HEK293 (cell line): ENCODE data around the gene TSC22D3.

Experiments
- FEZF1 ChIP-seq: fragments of 450-650 bp; formaldehyde crosslinking; IDR thresholded peaks from 2 replicates; pipeline ENCODE4 v1.5.1; 2016; ENCODE audit warnings: missing biosample characterization, missing genetic modification characterization
- KLF16 ChIP-seq: fragments of 450-650 bp; formaldehyde crosslinking; IDR thresholded peaks from 2 replicates; pipeline ENCODE4 v1.5.1; 2017; ENCODE audit warnings: missing biosample characterization, missing genetic modification characterization
- MEIS1 ChIP-seq: sonication (generic); formaldehyde crosslinking; IDR thresholded peaks from 2 replicates; pipeline ENCODE4 v1.8.1; 2022; ENCODE audit warnings: missing genetic modification reagents, mild to moderate bottlenecking, borderline replicate concordance
- RBAK ChIP-seq: fragments of 450-650 bp; formaldehyde crosslinking; IDR thresholded peaks from 2 replicates; pipeline ENCODE4 v1.5.1; 2016; ENCODE audit warnings: missing biosample characterization, missing genetic modification characterization
- ZBTB17 ChIP-seq: fragments of 450-650 bp; formaldehyde crosslinking; IDR thresholded peaks from 2 replicates; pipeline ENCODE4 v1.5.1; 2016; ENCODE audit warnings: missing biosample characterization, missing genetic modification characterization
- ZBTB21 ChIP-seq: fragments of 450-650 bp; formaldehyde crosslinking; IDR thresholded peaks from 2 replicates; pipeline ENCODE4 v1.5.1; 2017; ENCODE audit warnings: missing biosample characterization, missing genetic modification characterization
- ZBTB8A ChIP-seq: fragments of 450-650 bp; formaldehyde crosslinking; IDR thresholded peaks from 2 replicates; pipeline ENCODE4 v1.5.1; 2016; ENCODE audit warnings: missing biosample characterization, missing genetic modification characterization
- ZEB2 ChIP-seq: fragments of 450-650 bp; formaldehyde crosslinking; IDR thresholded peaks from 2 replicates; pipeline ENCODE4 v1.5.1; 2016; ENCODE audit warnings: missing biosample characterization, missing genetic modification characterization
- ZNF132 ChIP-seq: fragments of 450-650 bp; formaldehyde crosslinking; IDR thresholded peaks from 2 replicates; pipeline ENCODE4 v1.5.1; 2017; ENCODE audit warnings: missing biosample characterization, missing genetic modification characterization, borderline replicate concordance
- ZNF174 ChIP-seq: fragments of 450-650 bp; formaldehyde crosslinking; IDR thresholded peaks from 2 replicates; pipeline ENCODE4 v1.5.0; 2017; ENCODE audit warnings: missing biosample characterization, mild to moderate bottlenecking, missing genetic modification characterization
- ZNF184 ChIP-seq: fragments of 450-650 bp; IDR thresholded peaks from 2 replicates; pipeline ENCODE4 v1.5.1; 2018; ENCODE audit warnings: missing biosample characterization, mild to moderate bottlenecking, missing genetic modification characterization
- ZNF629 ChIP-seq: fragments of 450-650 bp; formaldehyde crosslinking; IDR thresholded peaks from 2 replicates; pipeline ENCODE4 v1.5.1; 2017; ENCODE audit warnings: missing biosample characterization, missing genetic modification characterization
- TF ChIP-seq, protein P1 (sequence below): fragments of 450-650 bp; IDR thresholded peaks from 2 replicates; pipeline ENCODE4 v1.5.1; 2018; ENCODE audit warnings: missing biosample characterization, missing genetic modification characterization
- TF ChIP-seq, protein P2 (sequence below): fragments of 450-650 bp; formaldehyde crosslinking; IDR thresholded peaks from 2 replicates; pipeline ENCODE4 v1.5.1; 2016; ENCODE audit warnings: missing biosample characterization, missing genetic modification characterization
- TF ChIP-seq, protein P3 (sequence below): sonication (generic); formaldehyde crosslinking; IDR thresholded peaks from 2 replicates; pipeline ENCODE4 v1.8.1; 2022; ENCODE audit warnings: mild to moderate bottlenecking, moderate library complexity, missing genetic modification reagents
- TF ChIP-seq, protein P4 (sequence below): fragments of 450-650 bp; formaldehyde crosslinking; IDR thresholded peaks from 2 replicates; pipeline ENCODE4 v1.5.1; 2016; ENCODE audit warnings: missing biosample characterization, missing genetic modification characterization
- TF ChIP-seq, protein P5 (sequence below): fragments of 450-650 bp; formaldehyde crosslinking; IDR thresholded peaks from 2 replicates; pipeline ENCODE4 v1.5.1; 2017; ENCODE audit warnings: missing biosample characterization, missing genetic modification characterization

Gene TSC22D3

DNA sequence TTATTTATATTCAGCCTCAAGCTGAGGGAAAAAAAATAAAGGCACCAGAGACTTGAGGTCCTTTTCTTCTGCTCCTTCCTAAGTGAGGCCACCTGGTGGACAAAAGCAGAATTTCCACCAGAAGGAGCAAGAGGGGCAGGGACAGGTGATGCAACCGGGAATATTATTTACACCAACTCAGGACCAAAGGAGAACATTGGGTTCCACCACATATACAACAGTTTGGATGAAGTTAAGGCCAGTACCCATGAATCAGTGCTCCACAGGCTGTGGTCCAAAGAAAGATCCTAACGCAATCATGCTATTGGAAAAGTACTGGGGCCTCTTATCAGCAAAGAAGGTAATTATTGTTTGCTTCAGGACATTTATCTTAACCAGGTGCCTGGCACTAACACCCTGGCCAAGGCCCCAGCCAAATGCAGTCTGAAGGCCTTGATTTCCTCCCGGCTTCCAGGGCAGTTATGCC is 57.4 kb downstream of the TSC22D3 start (continued):
- TF ChIP-seq, protein P1, sequence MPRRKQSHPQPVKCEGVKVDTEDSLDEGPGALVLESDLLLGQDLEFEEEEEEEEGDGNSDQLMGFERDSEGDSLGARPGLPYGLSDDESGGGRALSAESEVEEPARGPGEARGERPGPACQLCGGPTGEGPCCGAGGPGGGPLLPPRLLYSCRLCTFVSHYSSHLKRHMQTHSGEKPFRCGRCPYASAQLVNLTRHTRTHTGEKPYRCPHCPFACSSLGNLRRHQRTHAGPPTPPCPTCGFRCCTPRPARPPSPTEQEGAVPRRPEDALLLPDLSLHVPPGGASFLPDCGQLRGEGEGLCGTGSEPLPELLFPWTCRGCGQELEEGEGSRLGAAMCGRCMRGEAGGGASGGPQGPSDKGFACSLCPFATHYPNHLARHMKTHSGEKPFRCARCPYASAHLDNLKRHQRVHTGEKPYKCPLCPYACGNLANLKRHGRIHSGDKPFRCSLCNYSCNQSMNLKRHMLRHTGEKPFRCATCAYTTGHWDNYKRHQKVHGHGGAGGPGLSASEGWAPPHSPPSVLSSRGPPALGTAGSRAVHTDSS (tag by site-specific recombination) = no peak
- TF ChIP-seq, protein P2, sequence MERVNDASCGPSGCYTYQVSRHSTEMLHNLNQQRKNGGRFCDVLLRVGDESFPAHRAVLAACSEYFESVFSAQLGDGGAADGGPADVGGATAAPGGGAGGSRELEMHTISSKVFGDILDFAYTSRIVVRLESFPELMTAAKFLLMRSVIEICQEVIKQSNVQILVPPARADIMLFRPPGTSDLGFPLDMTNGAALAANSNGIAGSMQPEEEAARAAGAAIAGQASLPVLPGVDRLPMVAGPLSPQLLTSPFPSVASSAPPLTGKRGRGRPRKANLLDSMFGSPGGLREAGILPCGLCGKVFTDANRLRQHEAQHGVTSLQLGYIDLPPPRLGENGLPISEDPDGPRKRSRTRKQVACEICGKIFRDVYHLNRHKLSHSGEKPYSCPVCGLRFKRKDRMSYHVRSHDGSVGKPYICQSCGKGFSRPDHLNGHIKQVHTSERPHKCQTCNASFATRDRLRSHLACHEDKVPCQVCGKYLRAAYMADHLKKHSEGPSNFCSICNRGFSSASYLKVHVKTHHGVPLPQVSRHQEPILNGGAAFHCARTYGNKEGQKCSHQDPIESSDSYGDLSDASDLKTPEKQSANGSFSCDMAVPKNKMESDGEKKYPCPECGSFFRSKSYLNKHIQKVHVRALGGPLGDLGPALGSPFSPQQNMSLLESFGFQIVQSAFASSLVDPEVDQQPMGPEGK (tag by site-specific recombination) = no peak
- TF ChIP-seq, protein P3, sequence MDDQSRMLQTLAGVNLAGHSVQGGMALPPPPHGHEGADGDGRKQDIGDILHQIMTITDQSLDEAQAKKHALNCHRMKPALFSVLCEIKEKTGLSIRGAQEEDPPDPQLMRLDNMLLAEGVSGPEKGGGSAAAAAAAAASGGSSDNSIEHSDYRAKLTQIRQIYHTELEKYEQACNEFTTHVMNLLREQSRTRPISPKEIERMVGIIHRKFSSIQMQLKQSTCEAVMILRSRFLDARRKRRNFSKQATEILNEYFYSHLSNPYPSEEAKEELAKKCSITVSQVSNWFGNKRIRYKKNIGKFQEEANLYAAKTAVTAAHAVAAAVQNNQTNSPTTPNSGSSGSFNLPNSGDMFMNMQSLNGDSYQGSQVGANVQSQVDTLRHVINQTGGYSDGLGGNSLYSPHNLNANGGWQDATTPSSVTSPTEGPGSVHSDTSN (CRISPR knock-in tag) = no peak
- TF ChIP-seq FEZF1 (no peak), ZNF184 (no peak), MEIS1 (CRISPR knock-in tag) (no peak), ZBTB21 (tag by site-specific recombination) (peak; percentile 49), ZBTB17 (0 out of 2 replicates have a peak, but pooled peaks have one; percentile 25), ZNF132 (tag by site-specific recombination) (no peak), ZNF174 (no peak), ZNF629 (0 out of 2 replicates have a peak, but pooled peaks have one; percentile 27), KLF16 (tag by site-specific recombination) (no peak), RBAK (tag by site-specific recombination) (no peak), ZEB2 (tag by site-specific recombination) (peak; percentile 68), ZBTB8A (tag by site-specific recombination) (0 out of 2 replicates have a peak, but pooled peaks have one; percentile 25)
- TF ChIP-seq, protein P4, sequence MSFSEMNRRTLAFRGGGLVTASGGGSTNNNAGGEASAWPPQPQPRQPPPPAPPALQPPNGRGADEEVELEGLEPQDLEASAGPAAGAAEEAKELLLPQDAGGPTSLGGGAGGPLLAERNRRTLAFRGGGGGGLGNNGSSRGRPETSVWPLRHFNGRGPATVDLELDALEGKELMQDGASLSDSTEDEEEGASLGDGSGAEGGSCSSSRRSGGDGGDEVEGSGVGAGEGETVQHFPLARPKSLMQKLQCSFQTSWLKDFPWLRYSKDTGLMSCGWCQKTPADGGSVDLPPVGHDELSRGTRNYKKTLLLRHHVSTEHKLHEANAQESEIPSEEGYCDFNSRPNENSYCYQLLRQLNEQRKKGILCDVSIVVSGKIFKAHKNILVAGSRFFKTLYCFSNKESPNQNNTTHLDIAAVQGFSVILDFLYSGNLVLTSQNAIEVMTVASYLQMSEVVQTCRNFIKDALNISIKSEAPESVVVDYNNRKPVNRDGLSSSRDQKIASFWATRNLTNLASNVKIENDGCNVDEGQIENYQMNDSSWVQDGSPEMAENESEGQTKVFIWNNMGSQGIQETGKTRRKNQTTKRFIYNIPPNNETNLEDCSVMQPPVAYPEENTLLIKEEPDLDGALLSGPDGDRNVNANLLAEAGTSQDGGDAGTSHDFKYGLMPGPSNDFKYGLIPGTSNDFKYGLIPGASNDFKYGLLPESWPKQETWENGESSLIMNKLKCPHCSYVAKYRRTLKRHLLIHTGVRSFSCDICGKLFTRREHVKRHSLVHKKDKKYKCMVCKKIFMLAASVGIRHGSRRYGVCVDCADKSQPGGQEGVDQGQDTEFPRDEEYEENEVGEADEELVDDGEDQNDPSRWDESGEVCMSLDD (tag by site-specific recombination) = no peak
- TF ChIP-seq, protein P5, sequence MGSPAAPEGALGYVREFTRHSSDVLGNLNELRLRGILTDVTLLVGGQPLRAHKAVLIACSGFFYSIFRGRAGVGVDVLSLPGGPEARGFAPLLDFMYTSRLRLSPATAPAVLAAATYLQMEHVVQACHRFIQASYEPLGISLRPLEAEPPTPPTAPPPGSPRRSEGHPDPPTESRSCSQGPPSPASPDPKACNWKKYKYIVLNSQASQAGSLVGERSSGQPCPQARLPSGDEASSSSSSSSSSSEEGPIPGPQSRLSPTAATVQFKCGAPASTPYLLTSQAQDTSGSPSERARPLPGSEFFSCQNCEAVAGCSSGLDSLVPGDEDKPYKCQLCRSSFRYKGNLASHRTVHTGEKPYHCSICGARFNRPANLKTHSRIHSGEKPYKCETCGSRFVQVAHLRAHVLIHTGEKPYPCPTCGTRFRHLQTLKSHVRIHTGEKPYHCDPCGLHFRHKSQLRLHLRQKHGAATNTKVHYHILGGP = no peak
- TF ChIP-seq, all 188 proteins: peak for 22
